ENCODE results near the gene TP73.

Gene TP73

DNA sequence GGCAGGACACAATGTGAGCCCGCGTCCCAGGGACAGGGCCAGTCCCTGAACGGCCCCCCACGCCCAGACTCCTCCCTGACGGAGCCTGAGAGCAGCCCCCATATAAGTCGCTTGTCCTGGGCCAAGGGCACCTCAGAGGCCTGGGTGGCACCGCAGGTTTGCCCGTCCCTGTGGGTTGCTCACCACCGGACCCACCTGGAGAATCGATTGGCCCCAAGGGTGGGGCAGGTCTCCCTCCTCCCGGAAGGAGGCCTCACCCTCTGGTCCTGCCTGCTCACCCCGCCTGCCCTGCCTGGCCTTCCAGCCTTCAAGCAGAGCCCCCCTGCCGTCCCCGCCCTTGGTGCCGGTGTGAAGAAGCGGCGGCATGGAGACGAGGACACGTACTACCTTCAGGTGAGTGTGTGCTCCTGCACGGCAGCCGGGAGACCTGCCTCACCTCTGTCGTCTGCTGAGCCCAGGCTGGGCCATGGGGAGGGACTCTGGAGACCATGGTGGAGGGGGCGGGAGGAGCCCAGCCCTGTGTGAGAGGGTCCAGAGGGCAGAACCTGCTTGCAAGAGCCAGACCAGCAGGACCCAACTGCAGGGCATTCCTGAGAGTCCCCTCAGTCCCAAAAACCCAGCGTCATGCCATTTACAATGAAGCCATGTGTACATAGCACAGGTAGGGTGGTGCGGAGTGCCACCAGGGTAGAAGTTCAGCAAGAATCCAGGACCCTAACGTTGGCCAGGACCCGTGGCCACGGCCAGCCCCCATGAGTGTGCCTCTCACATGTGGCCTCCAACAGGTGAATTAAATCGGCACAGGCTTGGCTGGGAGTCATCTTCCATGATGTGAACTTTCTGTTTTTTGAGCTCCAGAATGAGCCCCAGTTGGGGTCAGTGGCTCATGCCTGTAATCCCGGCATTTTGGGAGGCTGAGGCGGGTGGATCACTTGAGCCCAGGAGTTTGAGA, 75.8 kb downstream of the TP73 start:
- TF ChIP-seq POLR2AphosphoS5 (IDR thresholded peaks at IDR 0.05; ENCODE audit: low read depth, low read length) (no peak), FOXP2 (optimal IDR thresholded peaks at IDR 0.05; ENCODE audit: borderline replicate concordance, extremely low read depth, extremely low read length, insufficient read depth) (no peak), SIN3A (IDR thresholded peaks at IDR 0.05; ENCODE audit: borderline replicate concordance, insufficient read depth, low read length) (no peak), TAF1 (IDR thresholded peaks at IDR 0.05; ENCODE audit: borderline replicate concordance, insufficient read depth, low read length) (no peak)
- TF ChIP-seq, protein P1, sequence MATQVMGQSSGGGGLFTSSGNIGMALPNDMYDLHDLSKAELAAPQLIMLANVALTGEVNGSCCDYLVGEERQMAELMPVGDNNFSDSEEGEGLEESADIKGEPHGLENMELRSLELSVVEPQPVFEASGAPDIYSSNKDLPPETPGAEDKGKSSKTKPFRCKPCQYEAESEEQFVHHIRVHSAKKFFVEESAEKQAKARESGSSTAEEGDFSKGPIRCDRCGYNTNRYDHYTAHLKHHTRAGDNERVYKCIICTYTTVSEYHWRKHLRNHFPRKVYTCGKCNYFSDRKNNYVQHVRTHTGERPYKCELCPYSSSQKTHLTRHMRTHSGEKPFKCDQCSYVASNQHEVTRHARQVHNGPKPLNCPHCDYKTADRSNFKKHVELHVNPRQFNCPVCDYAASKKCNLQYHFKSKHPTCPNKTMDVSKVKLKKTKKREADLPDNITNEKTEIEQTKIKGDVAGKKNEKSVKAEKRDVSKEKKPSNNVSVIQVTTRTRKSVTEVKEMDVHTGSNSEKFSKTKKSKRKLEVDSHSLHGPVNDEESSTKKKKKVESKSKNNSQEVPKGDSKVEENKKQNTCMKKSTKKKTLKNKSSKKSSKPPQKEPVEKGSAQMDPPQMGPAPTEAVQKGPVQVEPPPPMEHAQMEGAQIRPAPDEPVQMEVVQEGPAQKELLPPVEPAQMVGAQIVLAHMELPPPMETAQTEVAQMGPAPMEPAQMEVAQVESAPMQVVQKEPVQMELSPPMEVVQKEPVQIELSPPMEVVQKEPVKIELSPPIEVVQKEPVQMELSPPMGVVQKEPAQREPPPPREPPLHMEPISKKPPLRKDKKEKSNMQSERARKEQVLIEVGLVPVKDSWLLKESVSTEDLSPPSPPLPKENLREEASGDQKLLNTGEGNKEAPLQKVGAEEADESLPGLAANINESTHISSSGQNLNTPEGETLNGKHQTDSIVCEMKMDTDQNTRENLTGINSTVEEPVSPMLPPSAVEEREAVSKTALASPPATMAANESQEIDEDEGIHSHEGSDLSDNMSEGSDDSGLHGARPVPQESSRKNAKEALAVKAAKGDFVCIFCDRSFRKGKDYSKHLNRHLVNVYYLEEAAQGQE (IDR thresholded peaks at IDR 0.05; ENCODE audit: insufficient read depth in 1 of 2, low read depth in 2 of 2, low read length in 2 of 2) = no peak

DNA sequence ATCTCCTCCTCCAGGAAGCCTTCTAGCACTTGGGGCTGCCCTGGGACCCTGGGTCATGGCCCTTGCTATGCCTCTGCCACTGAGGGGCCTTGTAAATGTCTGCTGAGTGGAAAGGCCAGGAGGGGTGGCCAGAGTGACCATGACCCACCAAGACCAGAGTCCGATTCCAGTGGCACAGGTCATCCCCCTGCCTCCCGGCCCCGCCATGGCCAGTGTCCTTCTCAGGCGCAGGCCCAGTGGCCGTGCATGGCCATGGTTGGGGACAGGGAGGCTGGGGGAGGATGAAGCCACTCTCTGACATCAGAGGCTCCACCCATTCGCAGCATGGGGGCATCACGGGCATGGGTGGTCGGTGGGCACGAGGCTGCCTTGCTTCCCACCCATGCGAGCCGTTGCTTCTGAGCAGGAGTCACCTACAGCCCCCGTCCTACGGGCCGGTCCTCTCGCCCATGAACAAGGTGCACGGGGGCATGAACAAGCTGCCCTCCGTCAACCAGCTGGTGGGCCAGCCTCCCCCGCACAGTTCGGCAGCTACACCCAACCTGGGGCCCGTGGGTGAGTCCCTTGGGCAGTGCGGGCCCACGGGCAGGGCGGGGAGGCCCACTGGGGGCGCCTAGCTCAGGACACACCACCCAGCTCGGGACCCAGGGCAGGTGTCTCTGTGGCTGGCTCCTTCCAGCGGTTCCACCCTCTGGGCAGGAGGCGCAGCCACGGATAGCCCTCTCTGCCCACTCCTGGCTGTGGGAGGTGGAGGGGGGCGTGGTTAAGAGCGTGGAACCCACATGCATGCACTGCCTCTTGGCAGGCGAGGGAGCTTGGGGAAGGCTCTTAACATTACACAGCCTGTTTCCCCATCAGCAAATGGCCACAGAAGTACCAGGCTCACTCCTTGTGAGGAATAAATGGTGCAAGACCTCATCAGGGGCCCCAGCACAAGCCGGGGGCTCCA, 77.6 kb downstream of the TP73 start:
- TF ChIP-seq FOXP2 (optimal IDR thresholded peaks at IDR 0.05; ENCODE audit: borderline replicate concordance, extremely low read depth, extremely low read length, insufficient read depth) (no peak), POLR2AphosphoS5 (IDR thresholded peaks at IDR 0.05; ENCODE audit: low read depth, low read length) (no peak), SIN3A (IDR thresholded peaks at IDR 0.05; ENCODE audit: borderline replicate concordance, insufficient read depth, low read length) (no peak)
- TF ChIP-seq, protein P1 (IDR thresholded peaks at IDR 0.05; ENCODE audit: insufficient read depth in 1 of 2, low read depth in 2 of 2, low read length in 2 of 2) = no peak

DNA sequence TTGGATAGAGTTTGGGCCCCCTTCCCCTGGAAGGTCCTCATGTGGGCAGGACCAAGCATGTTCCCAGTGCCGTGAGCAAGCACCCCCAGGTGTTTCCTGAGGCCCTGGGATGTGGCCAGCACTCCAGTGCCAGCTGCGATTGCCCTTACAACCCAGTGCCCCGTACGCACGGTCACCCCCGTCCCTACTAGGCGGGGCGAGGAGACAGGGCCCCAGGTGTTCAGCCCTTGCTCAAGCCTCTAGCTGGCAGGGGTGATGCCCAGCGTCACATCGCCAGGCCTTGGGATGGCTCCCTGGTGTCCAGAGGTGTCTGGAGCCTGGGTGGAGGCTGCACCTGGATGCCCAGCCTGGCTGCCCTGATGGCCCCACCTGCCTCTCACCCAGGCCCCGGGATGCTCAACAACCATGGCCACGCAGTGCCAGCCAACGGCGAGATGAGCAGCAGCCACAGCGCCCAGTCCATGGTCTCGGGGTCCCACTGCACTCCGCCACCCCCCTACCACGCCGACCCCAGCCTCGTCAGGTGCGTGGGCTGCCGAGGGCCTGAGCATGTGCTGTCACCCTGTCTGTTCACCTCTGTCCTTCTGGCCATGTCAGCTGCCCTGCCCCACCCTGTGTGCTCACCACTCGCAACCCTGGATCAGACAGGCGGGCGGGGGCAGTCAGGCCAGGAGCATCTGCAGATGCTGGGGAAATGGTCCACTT, 78.4 kb downstream of the TP73 start:
- TF ChIP-seq SIN3A (IDR thresholded peaks at IDR 0.05; ENCODE audit: borderline replicate concordance, insufficient read depth, low read length) (no peak), TAF1 (IDR thresholded peaks at IDR 0.05; ENCODE audit: borderline replicate concordance, insufficient read depth, low read length) (no peak), FOXP2 (optimal IDR thresholded peaks at IDR 0.05; ENCODE audit: borderline replicate concordance, extremely low read depth, extremely low read length, insufficient read depth) (no peak), POLR2AphosphoS5 (IDR thresholded peaks at IDR 0.05; ENCODE audit: low read depth, low read length) (no peak)
- TF ChIP-seq, protein P1 (IDR thresholded peaks at IDR 0.05; ENCODE audit: insufficient read depth in 1 of 2, low read depth in 2 of 2, low read length in 2 of 2) = no peak

DNA sequence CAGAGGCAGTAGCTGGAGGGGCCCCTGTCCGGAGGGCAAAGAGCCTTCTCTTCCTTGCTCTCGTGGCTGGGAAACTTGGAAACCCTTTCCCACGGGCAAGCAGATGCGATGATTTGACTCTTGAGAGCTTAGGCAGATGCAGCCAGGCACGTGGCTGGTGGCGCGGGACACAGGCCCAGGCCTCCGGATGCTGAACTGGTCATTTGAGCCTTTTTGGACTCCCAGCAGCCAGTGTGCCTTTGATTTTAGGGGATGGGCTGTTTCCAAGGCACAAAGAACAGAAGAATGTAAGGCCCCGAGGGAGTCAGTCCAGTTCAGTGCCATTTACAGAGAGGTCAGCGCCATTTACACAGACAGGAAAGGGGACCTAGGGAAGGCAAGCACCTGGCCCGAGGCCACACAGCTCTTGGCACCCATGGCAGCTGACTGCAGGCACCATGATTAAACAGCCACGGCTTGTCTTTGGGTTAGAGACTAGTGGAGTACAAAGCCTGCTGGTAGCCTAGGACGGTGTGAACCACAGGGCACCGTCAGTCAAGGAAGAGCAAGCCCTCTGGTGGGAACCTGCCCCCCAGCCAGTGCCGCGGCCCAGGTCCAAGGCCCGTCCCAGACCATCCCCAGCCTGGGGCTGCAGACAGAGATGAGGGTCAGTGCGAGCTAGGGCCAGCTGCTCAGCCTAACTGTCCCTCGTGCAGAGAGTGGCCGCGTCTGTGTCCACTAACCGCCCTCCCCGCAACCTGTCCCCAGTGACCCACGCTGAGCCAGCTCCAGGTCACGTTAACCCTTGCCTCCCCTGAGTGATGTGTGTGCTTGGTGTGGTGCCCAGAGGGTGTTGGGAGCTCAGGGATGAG, 79.5 kb downstream of the TP73 start:
- TF ChIP-seq, protein P1 (IDR thresholded peaks at IDR 0.05; ENCODE audit: insufficient read depth in 1 of 2, low read depth in 2 of 2, low read length in 2 of 2) = no peak
- TF ChIP-seq POLR2AphosphoS5 (IDR thresholded peaks at IDR 0.05; ENCODE audit: low read depth, low read length) (no peak), FOXP2 (optimal IDR thresholded peaks at IDR 0.05; ENCODE audit: borderline replicate concordance, extremely low read depth, extremely low read length, insufficient read depth) (no peak), SIN3A (IDR thresholded peaks at IDR 0.05; ENCODE audit: borderline replicate concordance, insufficient read depth, low read length) (no peak), TAF1 (IDR thresholded peaks at IDR 0.05; ENCODE audit: borderline replicate concordance, insufficient read depth, low read length) (no peak)
